Measurements from ENCODE around the gene PCNX2.
A peak's percentile ranks its signal among the peaks of the same experiment; 100 is the strongest.

Gene PCNX2

DNA sequence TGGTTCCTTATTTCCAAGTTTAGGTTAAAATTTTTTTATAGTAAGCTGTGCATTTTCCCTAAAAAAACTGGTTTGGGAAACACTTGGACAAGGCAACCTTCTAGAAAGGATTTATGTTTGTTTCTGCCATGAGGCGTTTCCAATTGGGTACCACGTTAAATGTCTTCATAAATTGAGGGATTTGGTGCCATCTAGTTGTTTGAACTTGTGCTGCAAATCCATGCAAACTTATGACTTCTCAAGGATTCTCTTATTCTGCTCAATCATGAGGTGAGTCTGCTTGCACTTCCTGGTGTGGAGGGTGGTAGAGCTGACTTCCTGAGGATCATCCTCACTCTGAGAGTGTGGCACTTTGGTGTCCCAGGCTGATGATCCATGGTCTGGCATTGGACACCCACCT, 123.3 kb downstream of the PCNX2 start:
- no peak for TF ChIP-seq CEBPB (IDR thresholded peaks at IDR 0.05)
- TF ChIP-seq RAD21 (IDR thresholded peaks at IDR 0.05; ENCODE audit: low read depth) = peak; percentile 36; the same call in 1 of the 2 replicates

DNA sequence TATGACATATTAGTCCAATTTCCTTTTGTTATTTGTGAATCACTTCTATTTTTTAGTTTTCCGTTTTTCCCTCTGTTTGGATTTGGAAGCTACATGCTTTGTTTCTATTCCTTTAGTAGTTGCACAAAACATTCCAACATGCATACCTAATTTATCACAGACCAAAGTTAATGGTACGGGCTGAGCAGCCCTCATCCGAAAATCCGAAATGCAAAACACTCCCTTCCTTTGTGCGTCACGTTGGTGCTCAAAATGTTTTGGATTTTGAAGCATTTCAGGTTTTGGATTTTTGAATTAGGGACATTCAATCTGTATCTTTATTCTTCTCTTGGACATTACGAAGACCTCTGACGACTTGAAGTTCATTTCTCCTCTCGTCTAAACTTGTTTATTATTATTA, 124.8 kb downstream of the PCNX2 start:
- no peak for TF ChIP-seq EP300 (IDR thresholded peaks at IDR 0.05; ENCODE audit: borderline replicate concordance)
- TF ChIP-seq EGR1 (IDR thresholded peaks at IDR 0.05) = no peak
- TF ChIP-seq TAF1 (IDR thresholded peaks at IDR 0.05; ENCODE audit: low read depth) = no peak
- TF ChIP-seq CREB1 (IDR thresholded peaks at IDR 0.05; ENCODE audit: low read depth) = no peak
- no peak for TF ChIP-seq RAD21 (IDR thresholded peaks at IDR 0.05; ENCODE audit: low read depth)
- TF ChIP-seq, protein P1, sequence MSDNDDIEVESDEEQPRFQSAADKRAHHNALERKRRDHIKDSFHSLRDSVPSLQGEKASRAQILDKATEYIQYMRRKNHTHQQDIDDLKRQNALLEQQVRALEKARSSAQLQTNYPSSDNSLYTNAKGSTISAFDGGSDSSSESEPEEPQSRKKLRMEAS (IDR thresholded peaks at IDR 0.05) = no peak
- no peak for TF ChIP-seq YY1 (IDR thresholded peaks at IDR 0.05; ENCODE audit: low read depth)
- TF ChIP-seq, protein P2, sequence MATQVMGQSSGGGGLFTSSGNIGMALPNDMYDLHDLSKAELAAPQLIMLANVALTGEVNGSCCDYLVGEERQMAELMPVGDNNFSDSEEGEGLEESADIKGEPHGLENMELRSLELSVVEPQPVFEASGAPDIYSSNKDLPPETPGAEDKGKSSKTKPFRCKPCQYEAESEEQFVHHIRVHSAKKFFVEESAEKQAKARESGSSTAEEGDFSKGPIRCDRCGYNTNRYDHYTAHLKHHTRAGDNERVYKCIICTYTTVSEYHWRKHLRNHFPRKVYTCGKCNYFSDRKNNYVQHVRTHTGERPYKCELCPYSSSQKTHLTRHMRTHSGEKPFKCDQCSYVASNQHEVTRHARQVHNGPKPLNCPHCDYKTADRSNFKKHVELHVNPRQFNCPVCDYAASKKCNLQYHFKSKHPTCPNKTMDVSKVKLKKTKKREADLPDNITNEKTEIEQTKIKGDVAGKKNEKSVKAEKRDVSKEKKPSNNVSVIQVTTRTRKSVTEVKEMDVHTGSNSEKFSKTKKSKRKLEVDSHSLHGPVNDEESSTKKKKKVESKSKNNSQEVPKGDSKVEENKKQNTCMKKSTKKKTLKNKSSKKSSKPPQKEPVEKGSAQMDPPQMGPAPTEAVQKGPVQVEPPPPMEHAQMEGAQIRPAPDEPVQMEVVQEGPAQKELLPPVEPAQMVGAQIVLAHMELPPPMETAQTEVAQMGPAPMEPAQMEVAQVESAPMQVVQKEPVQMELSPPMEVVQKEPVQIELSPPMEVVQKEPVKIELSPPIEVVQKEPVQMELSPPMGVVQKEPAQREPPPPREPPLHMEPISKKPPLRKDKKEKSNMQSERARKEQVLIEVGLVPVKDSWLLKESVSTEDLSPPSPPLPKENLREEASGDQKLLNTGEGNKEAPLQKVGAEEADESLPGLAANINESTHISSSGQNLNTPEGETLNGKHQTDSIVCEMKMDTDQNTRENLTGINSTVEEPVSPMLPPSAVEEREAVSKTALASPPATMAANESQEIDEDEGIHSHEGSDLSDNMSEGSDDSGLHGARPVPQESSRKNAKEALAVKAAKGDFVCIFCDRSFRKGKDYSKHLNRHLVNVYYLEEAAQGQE (IDR thresholded peaks at IDR 0.05; ENCODE audit: low read depth) = no peak
- no peak for TF ChIP-seq ZBTB7A (IDR thresholded peaks at IDR 0.05; ENCODE audit: low read depth)
- TF ChIP-seq FOXM1 (IDR thresholded peaks at IDR 0.05; ENCODE audit: borderline replicate concordance, low read depth) = no peak
- no peak for TF ChIP-seq CEBPB (IDR thresholded peaks at IDR 0.05)
- TF ChIP-seq, protein P3, sequence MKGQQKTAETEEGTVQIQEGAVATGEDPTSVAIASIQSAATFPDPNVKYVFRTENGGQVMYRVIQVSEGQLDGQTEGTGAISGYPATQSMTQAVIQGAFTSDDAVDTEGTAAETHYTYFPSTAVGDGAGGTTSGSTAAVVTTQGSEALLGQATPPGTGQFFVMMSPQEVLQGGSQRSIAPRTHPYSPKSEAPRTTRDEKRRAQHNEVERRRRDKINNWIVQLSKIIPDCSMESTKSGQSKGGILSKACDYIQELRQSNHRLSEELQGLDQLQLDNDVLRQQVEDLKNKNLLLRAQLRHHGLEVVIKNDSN (IDR thresholded peaks at IDR 0.05) = no peak
- TF ChIP-seq NFIC (IDR thresholded peaks at IDR 0.05) = no peak
- TF ChIP-seq TCF12 (IDR thresholded peaks at IDR 0.05; ENCODE audit: low read depth) = no peak
- TF ChIP-seq TEAD4 (IDR thresholded peaks at IDR 0.05) = no peak

DNA sequence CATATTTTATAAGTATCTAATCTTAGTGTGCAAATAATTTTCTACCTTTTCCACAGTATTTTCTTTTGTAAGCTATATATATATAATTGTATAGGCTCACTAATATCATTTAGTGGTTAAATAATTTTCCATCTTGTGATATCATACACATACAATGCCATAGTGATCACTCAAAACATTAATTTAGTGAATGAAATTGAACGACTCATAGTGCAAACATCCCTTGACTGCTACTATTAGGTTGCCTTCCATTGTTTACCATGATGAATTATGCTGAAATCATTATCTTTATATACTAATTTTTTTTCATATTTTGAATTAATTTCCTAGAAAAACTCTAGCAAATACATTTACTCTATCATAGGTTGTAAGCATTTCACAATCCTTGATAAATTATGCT, 127.1 kb downstream of the PCNX2 start:
- TF ChIP-seq RAD21 (IDR thresholded peaks at IDR 0.05; ENCODE audit: low read depth) (no peak), EGR1 (IDR thresholded peaks at IDR 0.05) (no peak), FOXM1 (IDR thresholded peaks at IDR 0.05; ENCODE audit: borderline replicate concordance, low read depth) (no peak), CREB1 (IDR thresholded peaks at IDR 0.05; ENCODE audit: low read depth) (no peak), TEAD4 (IDR thresholded peaks at IDR 0.05) (no peak), CEBPB (IDR thresholded peaks at IDR 0.05) (no peak), ZBTB7A (IDR thresholded peaks at IDR 0.05; ENCODE audit: low read depth) (no peak), YY1 (IDR thresholded peaks at IDR 0.05; ENCODE audit: low read depth) (no peak), TAF1 (IDR thresholded peaks at IDR 0.05; ENCODE audit: low read depth) (no peak)
- TF ChIP-seq, protein P3 (IDR thresholded peaks at IDR 0.05) = no peak
- TF ChIP-seq, protein P1 (IDR thresholded peaks at IDR 0.05) = no peak
- TF ChIP-seq, protein P2 (IDR thresholded peaks at IDR 0.05; ENCODE audit: low read depth) = no peak

DNA sequence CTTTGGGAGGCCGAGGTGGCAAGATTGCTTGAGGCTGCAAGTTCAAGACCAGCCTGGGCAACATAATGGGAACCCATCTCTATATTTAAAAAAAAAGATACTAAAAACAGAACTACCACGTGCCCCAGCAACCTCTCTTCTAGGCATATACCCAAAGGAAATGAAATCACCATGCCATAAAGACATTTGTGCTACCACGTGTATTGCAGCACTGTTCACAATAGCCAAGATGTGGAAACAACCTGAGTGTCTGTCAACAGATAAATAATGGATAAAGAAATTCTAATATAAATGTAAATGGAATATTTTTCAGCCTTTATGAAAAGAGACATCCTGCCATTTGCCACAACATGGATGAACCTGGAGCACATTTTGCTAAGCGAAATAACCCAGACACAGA, 128.6 kb downstream of the PCNX2 start:
- TF ChIP-seq RAD21 (IDR thresholded peaks at IDR 0.05; ENCODE audit: low read depth) = no peak
- no peak for TF ChIP-seq TEAD4 (IDR thresholded peaks at IDR 0.05)
- TF ChIP-seq, protein P1 (IDR thresholded peaks at IDR 0.05) = no peak
- no peak for TF ChIP-seq YY1 (IDR thresholded peaks at IDR 0.05; ENCODE audit: low read depth)
- no peak for TF ChIP-seq CEBPB (IDR thresholded peaks at IDR 0.05)
- no peak for TF ChIP-seq EP300 (IDR thresholded peaks at IDR 0.05; ENCODE audit: borderline replicate concordance)
- no peak for TF ChIP-seq TAF1 (IDR thresholded peaks at IDR 0.05; ENCODE audit: low read depth)
- TF ChIP-seq ZBTB7A (IDR thresholded peaks at IDR 0.05; ENCODE audit: low read depth) = no peak

DNA sequence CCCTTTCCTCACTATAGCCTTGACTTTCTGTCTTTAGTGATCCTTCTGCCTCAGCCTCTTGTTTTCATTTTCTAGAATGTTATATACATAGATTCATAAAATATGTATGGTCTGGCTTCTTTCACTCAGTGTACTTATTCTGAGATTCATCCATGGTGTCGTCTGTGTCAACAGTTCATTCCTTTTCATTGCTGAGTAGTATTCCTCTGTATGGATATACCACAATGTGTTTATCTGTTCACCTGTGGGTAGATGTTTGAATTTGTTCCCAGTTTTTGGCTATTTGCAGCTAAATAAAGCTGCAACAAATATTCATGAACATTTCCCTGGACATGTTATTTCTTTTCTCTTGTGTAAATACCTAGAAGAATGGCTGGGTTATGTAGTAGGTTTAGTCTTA, 131.8 kb downstream of the PCNX2 start:
- TF ChIP-seq TEAD4 (IDR thresholded peaks at IDR 0.05) (no peak), NFIC (IDR thresholded peaks at IDR 0.05) (no peak), FOXM1 (IDR thresholded peaks at IDR 0.05; ENCODE audit: borderline replicate concordance, low read depth) (no peak), CEBPB (IDR thresholded peaks at IDR 0.05) (no peak), EP300 (IDR thresholded peaks at IDR 0.05; ENCODE audit: borderline replicate concordance) (no peak), EGR1 (IDR thresholded peaks at IDR 0.05) (no peak), TAF1 (IDR thresholded peaks at IDR 0.05; ENCODE audit: low read depth) (no peak), ZBTB7A (IDR thresholded peaks at IDR 0.05; ENCODE audit: low read depth) (no peak), TCF12 (IDR thresholded peaks at IDR 0.05; ENCODE audit: low read depth) (no peak), YY1 (IDR thresholded peaks at IDR 0.05; ENCODE audit: low read depth) (no peak), CREB1 (IDR thresholded peaks at IDR 0.05; ENCODE audit: low read depth) (no peak), RAD21 (IDR thresholded peaks at IDR 0.05; ENCODE audit: low read depth) (no peak)
- TF ChIP-seq, protein P2 (IDR thresholded peaks at IDR 0.05; ENCODE audit: low read depth) = no peak
- TF ChIP-seq, protein P3 (IDR thresholded peaks at IDR 0.05) = no peak
- TF ChIP-seq, protein P1 (IDR thresholded peaks at IDR 0.05) = no peak
